HG02798 (cell line): ENCODE data around the gene PCDH12.

Experiments
- ATAC-seq: cut with Tn5 transposase; IDR thresholded peaks from one replicate; pipeline ENCODE4 v1.9.1; 2021; ENCODE audit warnings: mild to moderate bottlenecking; ENCODE audit not compliant: unreplicated experiment, poor library complexity

PCDH12 gene

GRCh38 chr5:141966963-141967333 lies 8.9 kb upstream of the PCDH12 start:
- ATAC-seq, result no peak

- no peak for ATAC-seq
These were observed 8.4 kb upstream of the PCDH12 start for GRCh38 chr5:141966275-141966962.

GRCh38 chr5:141965071-141965470 lies 7.1 kb upstream of the PCDH12 start:
- ATAC-seq, result no peak

- no peak for ATAC-seq
These were observed 5.7 kb upstream of the PCDH12 start for GRCh38 chr5:141963701-141964100.

- ATAC-seq, result no peak
These were observed 3.5 kb upstream of the PCDH12 start for GRCh38 chr5:141961466-141961865.

- peak; percentile 95 for ATAC-seq
These were observed 2.7 kb upstream of the PCDH12 start for GRCh38 chr5:141960449-141961323.

GRCh38 chr5:141960018-141960417 lies 2.0 kb upstream of the PCDH12 start:
- ATAC-seq, result no peak

- ATAC-seq, result no peak
These were observed 657 bp upstream of the PCDH12 start for GRCh38 chr5:141958546-141959172.

- ATAC-seq, result no peak
These were observed 520 bp downstream of the PCDH12 start for GRCh38 chr5:141957367-141957996.

GRCh38 chr5:141954194-141954593 lies 3.8 kb downstream of the PCDH12 start:
- ATAC-seq, result no peak

GRCh38 chr5:141952020-141952419 lies 6.0 kb downstream of the PCDH12 start:
- ATAC-seq, result no peak

GRCh38 chr5:141951332-141951781 lies 6.6 kb downstream of the PCDH12 start:
- ATAC-seq, result peak; percentile 77

GRCh38 chr5:141950207-141951005 lies 7.6 kb downstream of the PCDH12 start:
- ATAC-seq, result no peak

GRCh38 chr5:141949511-141949910 lies 8.5 kb downstream of the PCDH12 start:
- ATAC-seq, result no peak

- no peak for ATAC-seq
These were observed 9.2 kb downstream of the PCDH12 start for GRCh38 chr5:141948812-141949211.

- ATAC-seq, result no peak
These were observed 10.7 kb downstream of the PCDH12 start for GRCh38 chr5:141947316-141947715.

- ATAC-seq, result no peak
These were observed 12.4 kb downstream of the PCDH12 start for GRCh38 chr5:141945511-141946051.

- no peak for ATAC-seq
These were observed 13.9 kb downstream of the PCDH12 start for GRCh38 chr5:141944076-141944475.

GRCh38 chr5:141942185-141942857 lies 15.7 kb downstream of the PCDH12 start:
- ATAC-seq, result no peak
